HG02981 (cell line): ENCODE results near the gene CRTAC1.

Experiments used
- ATAC-seq: cut with Tn5 transposase; IDR thresholded peaks from one replicate; pipeline ENCODE4 v1.9.1; 2021; ENCODE audit warnings: mild to moderate bottlenecking, moderate library complexity; ENCODE audit not compliant: unreplicated experiment

CRTAC1 gene

DNA sequence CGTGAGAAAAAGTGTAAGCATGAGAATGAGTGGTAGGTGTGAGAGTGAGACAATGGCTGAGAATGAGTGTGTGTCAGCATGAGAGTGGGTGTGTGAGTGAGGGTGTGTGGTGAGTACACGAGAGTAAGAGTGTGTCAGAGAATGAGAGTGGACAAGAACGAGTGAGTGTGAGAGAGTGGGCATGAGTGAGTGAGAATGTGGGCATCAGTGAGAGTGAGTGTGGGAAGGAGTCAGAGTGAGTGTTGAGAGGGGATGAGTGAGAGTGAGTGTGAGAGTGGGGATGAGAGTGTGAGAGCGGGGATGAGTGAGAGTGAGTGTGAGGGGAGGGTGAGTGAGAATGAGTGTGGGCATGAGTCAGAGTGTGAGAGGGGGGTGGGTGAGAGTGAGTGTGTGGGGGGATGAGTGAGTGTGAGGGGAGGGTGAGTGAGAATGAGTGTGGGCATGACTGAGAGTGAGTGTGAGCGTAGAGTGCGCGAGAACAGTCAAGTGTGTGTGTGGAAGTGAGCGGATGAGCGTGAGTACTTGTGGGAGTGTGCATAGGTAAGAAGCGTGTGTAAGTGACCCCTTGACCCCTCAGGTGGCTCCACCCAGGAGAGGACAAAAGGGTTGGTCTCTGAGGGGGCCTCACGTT lies 105.0 kb downstream of the CRTAC1 start:
- no peak for ATAC-seq

DNA sequence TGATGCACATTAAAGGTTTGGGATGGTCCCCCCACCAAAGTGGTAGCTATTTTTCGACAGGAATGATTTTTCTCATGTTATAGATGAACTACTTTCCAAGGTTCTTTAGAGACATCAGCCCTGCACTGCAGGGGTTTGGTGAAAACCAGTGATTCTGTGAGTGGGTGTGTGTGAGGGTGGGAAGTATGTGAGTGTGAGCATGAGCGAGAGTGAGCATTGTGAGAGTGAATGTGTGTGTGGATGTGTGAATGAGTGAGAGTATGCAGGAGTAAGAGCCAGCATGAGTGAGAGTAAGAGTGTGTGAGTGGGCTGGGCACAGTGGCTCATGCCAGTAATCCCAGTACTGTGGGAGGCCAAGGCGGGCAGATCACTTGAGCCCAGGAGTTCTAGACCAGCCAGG lies 105.7 kb downstream of the CRTAC1 start:
- ATAC-seq = no peak

- ATAC-seq = no peak
These were observed 106.9 kb downstream of the CRTAC1 start for GRCh38 chr10:97923476-97923875.

DNA sequence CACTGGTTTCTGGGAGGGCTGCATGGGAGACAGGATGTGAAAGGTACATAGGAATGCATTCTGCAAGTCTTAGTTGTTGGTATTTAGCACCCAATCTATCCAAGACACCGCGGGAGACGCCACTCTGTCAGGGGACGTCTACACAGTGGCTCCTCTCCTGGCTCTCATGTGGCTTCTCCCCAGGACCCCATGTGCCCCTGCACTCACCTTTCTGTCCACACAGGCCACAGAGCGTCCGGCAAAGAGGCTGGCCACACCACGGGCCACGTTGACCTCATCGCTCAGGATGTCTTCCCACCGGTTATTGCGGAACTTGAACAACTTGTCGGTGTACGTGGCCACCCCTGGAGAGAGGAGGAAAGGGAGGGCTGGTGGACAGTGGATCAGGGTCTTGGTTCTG lies 107.4 kb downstream of the CRTAC1 start:
- ATAC-seq = no peak

DNA sequence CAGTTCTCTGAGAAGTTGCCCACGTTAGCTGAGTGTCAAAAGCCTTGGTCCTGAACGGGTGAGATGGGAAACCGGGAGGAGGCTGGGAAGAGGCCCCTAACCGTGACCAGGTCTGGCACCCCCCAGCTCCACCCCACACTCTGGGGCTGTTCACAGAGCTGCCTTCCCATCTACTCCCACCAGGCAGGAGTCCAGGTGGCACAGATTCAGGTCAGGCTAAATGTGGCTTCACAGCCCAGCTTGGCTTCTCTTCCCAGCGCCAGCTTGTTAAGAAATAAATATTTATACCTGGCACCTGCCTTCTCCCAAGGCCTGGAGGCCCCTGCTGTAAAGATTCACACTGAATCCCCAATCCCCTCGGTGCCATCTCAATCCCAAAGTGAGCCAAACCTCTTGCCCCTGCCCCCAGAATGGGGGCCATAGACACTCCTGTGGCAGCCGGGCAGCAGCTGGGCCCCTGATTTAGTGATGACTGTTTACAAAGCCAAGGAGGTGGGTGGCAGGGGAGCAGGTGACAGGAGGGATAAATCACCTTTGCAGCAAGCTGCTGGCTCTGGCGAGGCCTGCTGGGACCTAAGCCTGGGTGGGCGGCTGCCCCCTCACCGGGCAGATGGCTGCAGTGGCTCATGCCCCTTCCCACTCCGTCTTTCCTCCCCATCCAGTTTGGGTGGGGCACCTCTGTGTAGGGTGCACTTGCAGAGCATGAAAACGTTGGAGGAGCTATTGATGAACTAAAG lies 108.2 kb downstream of the CRTAC1 start:
- no peak for ATAC-seq

DNA sequence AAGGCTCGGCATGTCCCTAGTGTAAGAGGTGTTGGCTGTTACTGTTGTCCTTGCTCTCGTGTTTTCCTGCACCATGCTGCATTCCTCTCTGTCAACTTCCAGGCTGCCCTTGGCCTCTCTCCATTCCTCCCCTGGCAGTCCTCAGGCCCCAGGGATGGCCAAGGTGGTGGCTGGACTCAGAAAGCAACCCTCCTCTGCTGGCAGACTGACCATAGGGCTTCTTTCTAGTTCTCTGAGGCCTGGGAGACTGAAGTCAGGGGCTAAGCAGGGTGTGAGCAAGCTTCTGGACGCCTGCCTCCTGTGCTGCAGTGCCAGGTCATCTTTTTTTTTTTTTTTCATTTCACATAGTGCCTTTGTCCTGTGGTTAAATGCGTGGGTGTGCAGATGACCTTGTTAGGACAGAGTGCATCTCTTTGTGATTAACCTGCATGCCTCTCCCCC lies 108.8 kb downstream of the CRTAC1 start:
- no peak for ATAC-seq

DNA sequence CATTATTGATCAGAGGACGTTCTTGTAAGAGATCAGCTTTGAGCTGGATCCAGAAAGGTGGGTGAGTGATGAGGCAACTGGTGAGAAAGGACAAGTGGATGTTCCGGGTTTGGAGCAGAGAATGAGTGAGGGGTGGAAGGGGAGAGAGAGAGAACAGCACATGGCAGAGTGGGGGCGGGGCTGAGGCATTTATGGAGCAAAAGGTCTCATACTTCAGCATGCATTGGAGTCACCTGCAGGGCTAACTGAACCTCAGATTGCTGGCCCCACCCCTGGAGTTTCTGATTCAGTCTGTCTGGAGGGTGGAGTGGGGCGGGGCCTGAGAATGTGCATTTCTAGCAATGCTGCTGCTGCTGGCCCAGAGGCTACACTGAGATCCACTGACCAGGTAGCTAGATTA lies 109.6 kb downstream of the CRTAC1 start:
- ATAC-seq = no peak

DNA sequence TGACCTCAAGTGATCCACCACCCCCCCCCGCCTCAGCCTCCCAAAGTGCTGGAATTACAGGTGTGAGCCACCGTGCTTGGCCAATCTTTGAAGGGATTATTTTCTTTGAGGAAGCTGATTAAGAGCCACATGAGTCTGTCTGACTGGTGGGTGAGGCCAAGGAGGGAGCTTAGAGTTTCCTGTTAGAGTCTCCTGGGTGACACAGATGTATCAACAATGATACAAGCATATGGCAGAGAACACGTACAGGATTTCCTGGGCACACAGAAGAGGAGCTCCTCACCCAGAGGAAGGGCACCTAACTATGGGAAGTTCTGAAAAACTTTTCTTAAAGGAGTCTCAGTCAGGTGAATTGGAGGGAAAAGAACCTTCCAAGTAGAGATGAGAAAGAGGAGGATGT lies 111.4 kb downstream of the CRTAC1 start:
- ATAC-seq = no peak

DNA sequence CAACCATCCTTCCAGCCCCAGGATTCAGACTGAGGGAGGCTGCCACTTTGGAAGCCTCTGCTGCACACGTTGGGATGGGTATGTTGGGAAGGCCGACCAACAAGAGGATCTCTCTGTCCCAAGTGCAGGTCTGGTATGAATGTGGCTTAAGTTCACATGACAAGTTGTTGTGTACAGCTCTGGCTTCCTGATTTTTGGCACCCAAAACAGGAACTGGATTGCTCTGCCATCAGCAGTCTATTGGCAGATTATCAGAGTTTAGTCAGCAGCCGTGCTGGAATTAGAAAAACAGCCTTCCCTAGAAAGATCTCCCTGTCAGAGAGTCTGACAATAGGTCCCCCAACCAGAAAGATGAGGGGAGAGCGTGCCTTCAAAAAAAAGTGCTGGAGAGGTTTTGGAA lies 113.8 kb downstream of the CRTAC1 start:
- no peak for ATAC-seq

DNA sequence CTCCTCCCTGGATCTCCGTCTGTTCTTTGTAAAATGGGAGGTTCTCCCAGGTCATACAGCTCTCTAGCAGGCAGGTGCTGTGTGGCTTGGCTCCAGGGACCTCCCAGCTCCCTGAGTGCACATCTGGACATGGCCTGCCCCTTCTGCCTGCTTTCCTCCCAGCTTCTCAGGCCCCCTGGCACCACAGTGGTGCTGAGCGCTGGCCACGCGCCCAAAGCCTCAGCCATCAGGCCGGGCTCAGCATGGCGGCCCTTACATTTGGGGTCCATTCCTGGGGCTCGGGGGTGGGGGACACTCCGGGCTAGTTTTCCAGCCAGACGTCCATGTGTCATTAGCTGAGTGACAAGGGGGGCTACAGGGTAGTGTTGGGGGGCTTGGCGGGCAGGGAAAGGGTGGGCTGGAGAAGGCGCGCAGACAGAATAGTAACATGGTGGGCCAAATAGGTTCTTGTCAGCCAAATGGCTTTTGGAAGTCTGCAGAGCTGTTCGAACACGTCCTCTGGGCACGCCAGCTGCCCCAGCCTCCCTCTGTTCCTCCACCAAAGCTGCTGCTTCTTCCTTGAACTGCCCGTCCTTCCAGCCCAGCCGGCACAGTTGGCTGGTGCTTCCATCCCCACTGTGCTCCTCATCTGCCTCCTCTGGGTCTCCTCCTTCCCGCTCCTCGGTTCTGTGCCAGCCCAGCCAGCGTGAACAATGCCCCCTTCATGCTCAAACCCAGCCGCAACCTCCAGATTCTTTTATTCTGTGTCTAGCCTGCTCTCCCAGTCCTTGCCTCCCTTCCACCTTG lies 114.9 kb downstream of the CRTAC1 start:
- no peak for ATAC-seq

- peak; percentile 76 for ATAC-seq
These were observed 115.6 kb downstream of the CRTAC1 start for GRCh38 chr10:97914837-97915211.

DNA sequence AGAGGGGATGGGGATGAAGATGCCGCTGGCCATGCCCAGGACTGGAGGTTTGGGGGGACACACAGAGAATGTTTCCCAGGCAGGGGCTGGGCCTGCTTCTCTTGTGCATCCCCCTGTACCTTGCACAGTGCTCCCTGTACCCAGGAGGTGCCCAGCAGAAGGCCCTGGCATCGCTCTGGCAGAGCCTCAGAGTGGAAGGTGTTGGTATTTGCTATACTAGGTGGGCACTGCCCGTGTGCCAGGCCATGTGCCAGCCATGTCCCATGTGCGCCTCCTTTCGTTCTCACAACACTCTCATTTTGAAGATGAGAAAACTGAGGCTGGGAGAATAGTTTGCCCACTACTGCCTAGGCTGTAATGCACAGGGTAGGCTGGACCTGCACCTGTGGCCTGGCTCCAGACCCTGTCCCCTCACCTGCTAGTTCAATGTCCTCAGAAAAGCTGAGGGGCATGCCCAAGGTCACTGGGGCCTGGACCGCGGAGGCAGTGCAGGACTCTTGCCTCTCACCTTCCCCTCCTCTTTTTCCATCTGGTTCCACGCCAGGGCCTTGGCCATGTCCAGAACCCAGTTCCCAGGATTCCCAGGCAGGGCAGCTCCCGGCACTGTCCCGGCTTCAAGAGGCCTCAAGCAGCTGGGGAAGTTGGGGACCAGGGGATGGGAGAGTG lies 116.1 kb downstream of the CRTAC1 start:
- no peak for ATAC-seq

GRCh38 chr10:97913614-97914013 lies 116.8 kb downstream of the CRTAC1 start:
- no peak for ATAC-seq

- no peak for ATAC-seq
These were observed 117.2 kb downstream of the CRTAC1 start for GRCh38 chr10:97913193-97913592.

DNA sequence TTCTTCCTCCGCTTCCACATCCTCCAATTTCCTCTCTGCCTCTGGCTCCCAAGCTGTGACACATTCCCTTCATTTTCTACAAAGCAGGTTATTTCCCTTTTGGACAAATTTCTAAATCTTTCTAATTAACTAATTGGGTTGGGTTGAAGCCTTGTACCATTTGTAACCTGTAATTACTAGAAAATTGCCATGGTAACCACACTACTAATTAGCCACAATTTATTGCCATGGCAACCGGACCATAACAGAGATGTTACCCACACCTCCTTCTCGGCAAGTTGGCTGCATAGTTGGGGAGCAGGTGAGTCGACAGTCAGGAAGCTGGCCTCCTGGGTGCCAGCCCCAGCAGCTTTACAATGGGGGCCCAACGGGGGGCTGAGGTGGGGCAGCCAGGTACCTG lies 119.2 kb downstream of the CRTAC1 start:
- no peak for ATAC-seq

DNA sequence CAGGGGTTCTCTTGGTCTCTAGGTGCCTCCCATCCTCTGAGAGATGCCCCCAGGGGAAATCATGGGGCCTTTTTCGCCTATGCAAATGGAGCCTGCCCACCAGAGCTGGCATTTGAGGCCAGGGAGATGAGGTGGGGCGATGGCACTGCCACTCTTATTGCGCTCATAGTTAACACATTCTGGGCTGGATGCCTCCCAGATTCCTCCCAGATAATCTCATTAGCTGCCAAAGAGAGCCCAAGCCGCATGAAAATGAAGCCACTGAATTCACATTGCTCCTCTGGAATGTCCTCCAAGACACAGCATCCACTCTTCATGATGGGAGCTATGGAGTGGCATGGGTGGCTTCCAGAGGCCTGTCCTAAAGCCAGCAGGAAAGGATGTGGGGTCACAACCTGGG lies 119.8 kb downstream of the CRTAC1 start:
- no peak for ATAC-seq

DNA sequence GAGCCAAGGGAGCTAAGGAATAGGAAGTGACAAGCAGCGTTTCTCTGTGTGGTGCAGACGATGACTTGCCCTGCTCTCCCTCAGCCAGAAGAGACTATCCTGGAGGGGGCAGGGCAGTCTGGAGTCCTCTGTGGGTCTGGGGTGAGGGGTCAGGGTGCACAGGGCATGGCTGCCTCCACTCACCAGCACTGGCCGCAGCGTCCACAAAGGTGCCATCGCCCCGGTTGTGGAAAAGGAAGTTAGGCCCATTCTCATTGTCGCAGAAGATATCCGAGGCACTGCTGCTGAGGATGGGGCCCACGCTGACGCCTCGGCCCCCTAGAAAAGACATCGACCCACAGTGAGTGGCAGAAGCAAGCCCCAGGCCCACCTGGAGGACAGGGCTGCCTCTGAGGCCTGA lies 122.6 kb downstream of the CRTAC1 start:
- ATAC-seq = no peak

GRCh38 chr10:97907211-97907610 lies 123.2 kb downstream of the CRTAC1 start:
- ATAC-seq = no peak

- no peak for ATAC-seq
These were observed 125.1 kb downstream of the CRTAC1 start for GRCh38 chr10:97905276-97905675.

- no peak for ATAC-seq
These were observed 125.8 kb downstream of the CRTAC1 start for GRCh38 chr10:97904576-97904975.

GRCh38 chr10:97904018-97904381 lies 126.4 kb downstream of the CRTAC1 start:
- no peak for ATAC-seq
